ENCODE data around the gene EIF4E3. TPM values are rescaled to one million over a fixed set of nuclear protein-coding genes. Genes with fewer than 3 reads are reported as not detected.
A peak's percentile ranks its signal among the peaks of the same experiment; 100 is the strongest.

EIF4E3 gene
- total RNA-seq, 1 experiment from 2014 or later, result 2.2 TPM

GRCh38 chr3:71758091-71758490, 32.9 kb upstream of the EIF4E3 start:
- no peaks in the 10 kb centered on the region for H3K36me3 ChIP-seq (ENCODE audit: low read depth, low read length)
- intact Hi-C loops (cut with micrococcal nuclease), result no loop called here
- no TSS peak for BruUV-seq (replicated peaks)
- H3K79me2 ChIP-seq (ENCODE audit: low read length), result no peaks in the 10 kb centered on the region
- H3K27me3 ChIP-seq (ENCODE audit: low read length), result peaks cover 83% of the 10 kb centered on the region
- no peak overlapping the region for H2AFZ ChIP-seq (ENCODE audit: low read length)
- H4K20me1 ChIP-seq (ENCODE audit: low read length), result no peaks in the 10 kb centered on the region
- ChIA-PET CTCF (no interaction called here), POLR2A (ENCODE audit: unreplicated experiment) (no interaction called here)
- no peak overlapping the region for H3K4me3 ChIP-seq (ENCODE audit: low read length)
- ATAC-seq (no peak), DNase-seq (no peak)
- H3K4me1 ChIP-seq (ENCODE audit: insufficient read depth, low read length), result no peaks in the 10 kb centered on the region
- no peaks in the 10 kb centered on the region for H3F3A ChIP-seq (ENCODE audit: low read length, unreplicated experiment)
- no peak overlapping the region for H3K9ac ChIP-seq (ENCODE audit: low read length)
- H3K4me2 ChIP-seq (ENCODE audit: low read length), result no peak overlapping the region
- no peak for TF ChIP-seq CTCF (conservative IDR thresholded peaks at IDR 0.05; ENCODE audit: low read depth, low read length)
- no peak for TF ChIP-seq EZH2 (IDR thresholded peaks at IDR 0.05; ENCODE audit: low read length, unreplicated experiment)
- no peak for TF ChIP-seq EZH2phosphoT487 (IDR thresholded peaks at IDR 0.05; ENCODE audit: borderline replicate concordance, low read length)
- no peaks in the 10 kb centered on the region for H3K9me2 ChIP-seq (replicated peaks; ENCODE audit: low read length)
- H3K9me3 ChIP-seq (ENCODE audit: low read length), result no peaks in the 10 kb centered on the region
- no peak overlapping the region for H3K27ac ChIP-seq (ENCODE audit: low read length)

- Histone ChIP-seq H3K27me3 (ENCODE audit: low read length) (peaks cover 72% of the 10 kb centered on the region), H4K20me1 (ENCODE audit: low read length) (no peaks in the 10 kb centered on the region), H3K9ac (ENCODE audit: low read length) (no peak overlapping the region), H3K9me3 (ENCODE audit: low read length) (no peaks in the 10 kb centered on the region), H3K27ac (ENCODE audit: low read length) (no peak overlapping the region), H3K36me3 (ENCODE audit: low read depth, low read length) (no peaks in the 10 kb centered on the region), H3F3A (ENCODE audit: low read length, unreplicated experiment) (no peaks in the 10 kb centered on the region), H2AFZ (ENCODE audit: low read length) (no peak overlapping the region), H3K79me2 (ENCODE audit: low read length) (no peaks in the 10 kb centered on the region), H3K4me3 (ENCODE audit: low read length) (no peak overlapping the region), H3K9me2 (replicated peaks; ENCODE audit: low read length) (no peaks in the 10 kb centered on the region), H3K4me1 (ENCODE audit: insufficient read depth, low read length) (no peaks in the 10 kb centered on the region), H3K4me2 (ENCODE audit: low read length) (no peak overlapping the region)
- ChIA-PET POLR2A (ENCODE audit: unreplicated experiment) (no interaction called here), CTCF (no interaction called here)
- no peak for DNase-seq
- no peak for TF ChIP-seq CTCF (conservative IDR thresholded peaks at IDR 0.05; ENCODE audit: low read depth, low read length)
- TF ChIP-seq EZH2phosphoT487 (IDR thresholded peaks at IDR 0.05; ENCODE audit: borderline replicate concordance, low read length), result no peak
- no peak for TF ChIP-seq EZH2 (IDR thresholded peaks at IDR 0.05; ENCODE audit: low read length, unreplicated experiment)
- intact Hi-C loops (cut with micrococcal nuclease), result no loop called here
- BruUV-seq (replicated peaks), result no TSS peak
- ATAC-seq, result no peak
These were observed 29.5 kb upstream of the EIF4E3 start for GRCh38 chr3:71754610-71755253.

- POLR2A ChIA-PET (ENCODE audit: unreplicated experiment), result no interaction called here
- TF ChIP-seq EZH2 (IDR thresholded peaks at IDR 0.05; ENCODE audit: low read length, unreplicated experiment), result no peak
- TF ChIP-seq CTCF (conservative IDR thresholded peaks at IDR 0.05; ENCODE audit: low read depth, low read length), result no peak
- no peak for TF ChIP-seq EZH2phosphoT487 (IDR thresholded peaks at IDR 0.05; ENCODE audit: borderline replicate concordance, low read length)
- Histone ChIP-seq H3K9ac (ENCODE audit: low read length) (no peak within 1 kb of the TSS), H3K27ac (ENCODE audit: low read length) (no peak within 1 kb of the TSS), H3K4me1 (ENCODE audit: insufficient read depth, low read length) (no peaks in the 10 kb centered on the region), H3K79me2 (ENCODE audit: low read length) (no peaks in the 10 kb centered on the region), H3K9me2 (replicated peaks; ENCODE audit: low read length) (no peaks in the 10 kb centered on the region), H3K27me3 (ENCODE audit: low read length) (peaks cover 69% of the 10 kb centered on the region), H3K9me3 (ENCODE audit: low read length) (no peaks in the 10 kb centered on the region), H3K4me2 (ENCODE audit: low read length) (no peak within 1 kb of the TSS), H2AFZ (ENCODE audit: low read length) (no peak within 1 kb of the TSS), H3K36me3 (ENCODE audit: low read depth, low read length) (no peaks in the 10 kb centered on the region), H3F3A (ENCODE audit: low read length, unreplicated experiment) (no peaks in the 10 kb centered on the region), H3K4me3 (ENCODE audit: low read length) (no peak within 1 kb of the TSS), H4K20me1 (ENCODE audit: low read length) (no peaks in the 10 kb centered on the region)
- CTCF ChIA-PET, result no interaction called here
- BruUV-seq (replicated peaks), result no TSS peak
- ATAC-seq, result peak; percentile 63
- intact Hi-C loops (cut with micrococcal nuclease), result no loop called here
- DNase-seq, result no peak
These were observed 28.8 kb upstream of the EIF4E3 start, which contains the start of gene GPR27 for GRCh38 chr3:71753701-71754609. Gene GPR27, plus strand, starts transcription at chr3:71753855. Its CDS starts 195 bp downstream, at chr3:71754050.
